CD4-positive, CD25-positive, alpha-beta regulatory T cell (primary cell): ENCODE data around the gene CHAC2. TPM values are rescaled to one million over a fixed set of nuclear protein-coding genes. Genes with fewer than 3 reads are reported as not detected.
A peak's percentile ranks its signal among the peaks of the same experiment; 100 is the strongest.
"Not testable (repeated sequence)": the region's sequence is repeated elsewhere in the genome, so short reads cannot be mapped to it uniquely, and the experiment has no call there.

Experiments used
- ATAC-seq, 2 donors: fragments of 150-1000 bp; cut with Tn5 transposase; one replicate each; pipeline ENCODE4 v1.10.0; 2021; ENCODE audit warnings: low read depth in 2 of 2, moderate number of reproducible peaks in 2 of 2, moderate library complexity in 1 of 2
- DNase-seq, 3 donors: peaks; one replicate each; pipeline versions ENCODE4 v3.0.0 to v3.0.0-alpha.2; 2012 to 2022; ENCODE audit warnings: mixed read lengths in 1 of 3
- H3K27ac ChIP-seq: one replicate; pipeline ENCODE4 v1.7.0; 2013; ENCODE audit warnings: mild to moderate bottlenecking, low read length; ENCODE audit not compliant: insufficient read depth, poor library complexity, severe bottlenecking
- H3K27me3 ChIP-seq: one replicate; pipeline ENCODE4 v1.7.0; 2013; ENCODE audit warnings: low read length; ENCODE audit not compliant: control insufficient read depth, insufficient read depth
- H3K36me3 ChIP-seq: one replicate; pipeline ENCODE4 v1.7.0; 2013; ENCODE audit warnings: mild to moderate bottlenecking, low read length, moderate library complexity; ENCODE audit not compliant: control insufficient read depth, insufficient read depth
- H3K4me1 ChIP-seq: 2 replicates; pipeline ENCODE4 v1.7.0; 2013; ENCODE audit warnings: mild to moderate bottlenecking, low read length; ENCODE audit not compliant: insufficient read depth, control insufficient read depth, poor library complexity, severe bottlenecking
- H3K4me3 ChIP-seq: one replicate; pipeline ENCODE4 v1.7.0; 2013; ENCODE audit warnings: low read depth, mild to moderate bottlenecking, low read length, moderate library complexity
- H3K9me3 ChIP-seq, 2 experiments: 1 replicate in 1 of 2; 2 replicates in 1 of 2; pipeline ENCODE4 v1.7.0; 2013; ENCODE audit warnings: low read length in 2 of 2, mild to moderate bottlenecking in 1 of 2, moderate library complexity in 1 of 2; ENCODE audit not compliant: control insufficient read depth in 2 of 2
- H3K27ac Mint-ChIP-seq, 3 donors: one replicate each; pipeline ENCODE4 v1.8.0; 2020 to 2022; ENCODE audit warnings: mild to moderate bottlenecking in 3 of 3, mixed read lengths in 3 of 3, moderate library complexity in 2 of 3
- H3K27me3 Mint-ChIP-seq: one replicate; pipeline ENCODE4 v1.8.0; 2022; ENCODE audit warnings: mild to moderate bottlenecking, mixed read lengths
- H3K36me3 Mint-ChIP-seq: one replicate; pipeline ENCODE4 v1.8.0; 2020; ENCODE audit warnings: mixed read lengths
- H3K4me1 Mint-ChIP-seq, 4 donors: one replicate each; pipeline ENCODE4 v1.8.0; 2020 to 2022; ENCODE audit warnings: mixed read lengths in 4 of 4, mild to moderate bottlenecking in 1 of 4
- H3K4me3 Mint-ChIP-seq, 4 donors: one replicate each; pipeline ENCODE4 v1.8.0; 2020 to 2022; ENCODE audit warnings: mild to moderate bottlenecking in 4 of 4, mixed read lengths in 4 of 4, moderate library complexity in 3 of 4
- H3K9me3 Mint-ChIP-seq, 7 donors: one replicate each; pipeline ENCODE4 v1.8.0; 2020 to 2022; ENCODE audit warnings: mixed read lengths in 7 of 7, mild to moderate bottlenecking in 3 of 7, moderate library complexity in 2 of 7
- polyA plus RNA-seq, 4 donors: library from polyadenylated mRNA; unstranded; fragments of 300-500 nt; fragmentation: Illumina TruSeq; gene quantifications; one replicate each; pipeline ENCODE4 v1.2.3, GENCODE V29; 2021
- total RNA-seq: library from RNA; stranded (reverse); gene quantifications from one replicate; pipeline ENCODE4 v1.2.3, GENCODE V29; 2022

Gene CHAC2
- total and polyA plus RNA-seq, 5 donors from 2014 or later, result 1.2 to 5.5 (median 4.3) TPM

DNA sequence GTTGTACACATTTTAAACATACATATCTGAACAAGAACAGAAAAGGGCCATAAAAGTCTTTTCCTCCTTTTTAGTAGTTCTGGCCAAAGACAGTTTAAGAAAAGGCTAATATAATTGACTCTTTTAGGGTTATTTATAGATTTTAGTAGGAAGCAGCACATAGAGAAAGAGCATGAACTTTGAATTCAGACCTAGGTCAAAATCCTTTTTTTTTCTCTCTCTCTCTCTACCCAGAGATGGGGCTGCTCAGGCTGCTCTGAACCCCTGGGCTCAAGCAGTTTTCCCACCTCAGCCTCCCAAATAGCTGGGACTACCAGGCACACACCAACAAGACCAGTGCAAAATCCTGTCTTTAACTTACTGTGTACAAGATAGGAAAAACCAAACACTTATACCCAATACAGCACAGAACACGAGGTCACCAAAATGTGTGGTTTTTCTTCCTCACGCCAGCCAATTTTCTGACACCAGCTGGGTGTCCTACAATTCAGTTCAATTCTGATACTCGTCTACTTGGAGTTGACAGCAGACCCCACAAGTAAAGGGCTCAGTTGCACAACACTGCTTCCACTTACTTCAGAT, 51.3 kb downstream of the CHAC2 start:
- H3K4me3 ChIP-seq, result no peak overlapping the region
- H3K9me3 ChIP-seq, result no peaks in the 10 kb centered on the region
- peaks cover 46% of the 10 kb centered on the region for H3K36me3 ChIP-seq
- no peaks in the 10 kb centered on the region for H3K27me3 ChIP-seq
- Mint-ChIP-seq H3K4me1 (peaks cover 0 to 3% (median 0%) of the 10 kb centered on the region in 4 donors), H3K9me3 (no peaks in the 10 kb centered on the region), H3K4me3 (peak overlapping the region in 1 of 4 donors; percentile 68), H3K36me3 (peaks cover 29% of the 10 kb centered on the region), H3K27me3 (no peaks in the 10 kb centered on the region), H3K27ac (peak overlapping the region in 1 of 3 donors; percentile 62)
- no peaks in the 10 kb centered on the region for H3K4me1 ChIP-seq
- ATAC-seq (no peak), DNase-seq (no peak)
- H3K27ac ChIP-seq, result no peak overlapping the region

DNA sequence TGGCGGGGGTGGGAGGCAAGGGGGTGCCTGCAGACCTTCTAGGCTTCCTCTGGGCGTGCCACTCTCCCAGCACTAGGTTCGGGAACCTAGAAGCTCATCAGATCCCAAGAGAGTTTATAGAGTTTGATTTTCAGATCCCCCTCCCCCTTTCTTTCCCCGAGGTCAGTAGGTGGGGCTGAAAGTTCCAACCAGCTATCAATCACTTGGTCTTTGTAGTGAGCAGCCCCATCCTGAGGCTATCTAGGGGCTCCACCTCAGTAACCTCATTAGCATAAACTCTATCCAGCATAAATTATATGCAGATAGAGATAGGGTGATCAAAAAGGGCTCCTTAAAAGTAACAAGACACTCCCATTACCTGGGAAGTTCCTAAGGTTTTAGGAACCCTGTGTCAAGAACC, 52.0 kb downstream of the CHAC2 start:
- H3K4me1 ChIP-seq, result no peaks in the 10 kb centered on the region
- no peaks in the 10 kb centered on the region for H3K9me3 Mint-ChIP-seq
- peaks cover 27% of the 10 kb centered on the region for H3K36me3 Mint-ChIP-seq
- peak overlapping the region in 1 of 3 donors; percentile 62 for H3K27ac Mint-ChIP-seq
- ATAC-seq (no peak), DNase-seq (no peak)
- no peak overlapping the region for H3K27ac ChIP-seq
- H3K27me3 Mint-ChIP-seq, result no peaks in the 10 kb centered on the region
- no peaks in the 10 kb centered on the region for H3K9me3 ChIP-seq
- H3K4me3 Mint-ChIP-seq, result peak overlapping the region in 1 of 4 donors; percentile 68
- no peaks in the 10 kb centered on the region for H3K27me3 ChIP-seq
- peaks cover 0 to 3% (median 0%) of the 10 kb centered on the region in 4 donors for H3K4me1 Mint-ChIP-seq
- peaks cover 39% of the 10 kb centered on the region for H3K36me3 ChIP-seq
- no peak overlapping the region for H3K4me3 ChIP-seq

DNA sequence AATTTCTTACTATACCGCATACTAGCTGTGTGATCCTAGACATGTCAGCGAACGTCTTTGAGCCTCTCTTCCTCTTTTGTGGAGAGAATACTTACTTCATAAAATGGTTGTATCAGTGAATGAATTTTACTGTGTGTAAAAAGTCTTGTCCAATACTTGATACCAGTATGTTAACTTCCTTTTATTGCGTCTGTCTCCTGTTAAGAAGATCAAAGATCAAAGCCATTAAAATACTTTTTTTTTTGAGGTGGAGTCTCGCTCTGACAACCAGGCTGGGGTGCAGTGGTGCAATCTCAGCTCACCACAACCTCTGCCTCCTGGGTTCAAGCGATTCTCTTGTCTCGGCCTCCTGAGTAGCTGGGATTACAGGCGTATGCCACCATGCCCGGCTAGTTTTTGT, 52.4 kb downstream of the CHAC2 start:
- no peaks in the 10 kb centered on the region for H3K9me3 Mint-ChIP-seq
- H3K4me1 Mint-ChIP-seq, result peaks cover 0 to 3% (median 0%) of the 10 kb centered on the region in 4 donors
- Histone ChIP-seq H3K4me1 (no peaks in the 10 kb centered on the region), H3K4me3 (no peak overlapping the region), H3K36me3 (peaks cover 38% of the 10 kb centered on the region), H3K9me3 (no peaks in the 10 kb centered on the region), H3K27me3 (no peaks in the 10 kb centered on the region), H3K27ac (no peak overlapping the region)
- no peak overlapping the region for H3K27ac Mint-ChIP-seq
- H3K36me3 Mint-ChIP-seq, result peaks cover 26% of the 10 kb centered on the region
- no peak for ATAC-seq
- DNase-seq, result no peak
- no peaks in the 10 kb centered on the region for H3K27me3 Mint-ChIP-seq
- H3K4me3 Mint-ChIP-seq, result no peak overlapping the region

DNA sequence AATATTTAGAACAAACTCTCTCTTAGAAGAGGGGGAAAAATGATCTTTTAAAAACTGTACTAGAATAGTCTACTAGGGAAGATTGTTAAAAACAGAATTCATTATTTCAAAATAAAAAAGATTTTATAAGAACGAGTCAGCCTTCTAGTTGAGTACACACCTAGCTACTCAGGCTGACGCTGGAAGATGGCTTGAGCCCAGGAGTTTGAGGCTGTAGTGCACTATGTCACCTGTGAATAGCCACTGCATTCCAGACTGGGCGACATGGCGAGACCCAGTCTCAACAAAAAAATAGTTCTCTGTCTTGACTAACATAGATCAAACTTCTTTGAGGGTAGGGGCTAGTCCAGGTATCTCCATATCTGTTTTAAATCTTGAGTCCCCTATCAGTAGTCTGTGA, 53.1 kb downstream of the CHAC2 start:
- Mint-ChIP-seq H3K36me3 (peaks cover 19% of the 10 kb centered on the region), H3K27ac (no peak overlapping the region), H3K27me3 (no peaks in the 10 kb centered on the region), H3K4me3 (no peak overlapping the region), H3K4me1 (peaks cover 0 to 3% (median 0%) of the 10 kb centered on the region in 4 donors), H3K9me3 (no peaks in the 10 kb centered on the region)
- Histone ChIP-seq H3K27ac (no peak overlapping the region), H3K27me3 (no peaks in the 10 kb centered on the region), H3K36me3 (peaks cover 31% of the 10 kb centered on the region), H3K4me3 (no peak overlapping the region), H3K4me1 (no peaks in the 10 kb centered on the region), H3K9me3 (no peaks in the 10 kb centered on the region)
- DNase-seq (no peak), ATAC-seq (no peak)

DNA sequence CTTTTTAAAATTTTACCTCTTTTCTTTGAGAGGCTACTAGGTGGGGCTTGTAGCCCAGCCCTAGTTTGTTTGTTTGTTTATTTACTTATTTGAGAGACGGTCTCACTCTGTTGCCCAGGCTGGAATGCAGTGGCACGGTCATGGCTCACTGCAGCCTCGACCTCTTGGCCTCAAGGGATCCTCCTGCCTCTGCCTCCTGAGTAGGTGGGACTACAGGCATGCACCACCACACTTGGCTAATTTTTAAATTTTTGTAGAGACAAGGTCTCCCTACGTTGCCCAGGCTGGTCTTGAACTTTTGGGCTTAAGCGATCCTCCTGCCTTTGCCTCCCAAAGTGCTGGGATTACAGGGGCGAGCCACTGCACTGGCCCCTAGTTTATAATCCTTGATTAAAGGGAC, 54.2 kb downstream of the CHAC2 start:
- H3K27ac Mint-ChIP-seq, result no peak overlapping the region
- ATAC-seq, result no peak

DNA sequence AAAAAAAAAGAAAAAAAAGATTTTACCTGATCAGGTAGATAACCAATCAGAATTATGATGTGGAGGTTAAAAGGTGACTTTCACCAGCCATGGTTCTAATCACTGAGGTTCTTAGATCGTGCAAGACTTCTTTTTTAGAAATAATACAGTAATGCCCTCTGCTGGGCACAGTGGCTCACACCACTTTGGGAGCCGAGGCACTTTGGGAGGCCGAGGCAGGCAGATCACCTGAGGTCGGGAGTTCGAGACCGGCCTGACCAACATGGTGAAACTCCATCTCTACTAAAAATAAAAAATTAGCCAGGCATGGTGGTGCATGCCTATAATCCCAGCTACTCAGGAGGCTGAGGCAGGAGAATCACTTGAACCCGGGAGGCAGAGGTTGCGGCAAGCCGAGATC, 56.0 kb downstream of the CHAC2 start:
- not testable (repeated sequence) for H3K9me3 Mint-ChIP-seq, H3K9me3 ChIP-seq, H3K27me3 Mint-ChIP-seq, ATAC-seq, H3K4me3 Mint-ChIP-seq, H3K27ac ChIP-seq, H3K4me3 ChIP-seq, H3K27ac Mint-ChIP-seq, H3K4me1 Mint-ChIP-seq, H3K4me1 ChIP-seq, H3K27me3 ChIP-seq
- peaks cover 15% of the 10 kb centered on the region for H3K36me3 Mint-ChIP-seq
- DNase-seq, result peak in 1 of 3 donors; percentile 55
- peaks cover 11% of the 10 kb centered on the region for H3K36me3 ChIP-seq

More for the DNA sequence above, 54.2 kb downstream of the CHAC2 start:
- Mint-ChIP-seq H3K9me3 (no peaks in the 10 kb centered on the region), H3K4me3 (no peak overlapping the region), H3K27me3 (no peaks in the 10 kb centered on the region), H3K36me3 (peaks cover 16% of the 10 kb centered on the region), H3K4me1 (peaks cover 0 to under 1% (median 0%) of the 10 kb centered on the region in 4 donors)
- Histone ChIP-seq H3K27ac (no peak overlapping the region), H3K36me3 (peaks cover 21% of the 10 kb centered on the region), H3K4me3 (no peak overlapping the region), H3K4me1 (no peaks in the 10 kb centered on the region), H3K9me3 (no peaks in the 10 kb centered on the region), H3K27me3 (no peaks in the 10 kb centered on the region)
- no peak for DNase-seq

Other genes with a start within 250 kb of the CHAC2 start
- 38.7 TPM for gene ASB3, start 19.1 kb downstream of the CHAC2 start, total RNA-seq
- 10 to 100 TPM; 15.8 to 26.7 (median 19.3) TPM for gene ASB3, start 19.1 kb downstream of the CHAC2 start, polyA plus RNA-seq
- gene ERLEC1, start 19.2 kb downstream of the CHAC2 start, total RNA-seq, result 18.0 TPM
- 10 to 100 TPM; 24.5 to 27.3 (median 26.0) TPM for gene ERLEC1, start 19.2 kb downstream of the CHAC2 start, polyA plus RNA-seq
- 5.1 TPM for gene GPR75, start 92.2 kb downstream of the CHAC2 start, total RNA-seq
- not detected for gene GPR75, start 92.2 kb downstream of the CHAC2 start, polyA plus RNA-seq
- 114 TPM for gene PSME4, start 203.2 kb downstream of the CHAC2 start, total RNA-seq
- gene PSME4, start 203.2 kb downstream of the CHAC2 start, polyA plus RNA-seq, result 1 to 10 TPM; 5.8 to 8.2 (median 6.4) TPM